Globus pallidus (tissue), 1 donor: ENCODE data around the gene GSG1L.
"Not testable (repeated sequence)": the region's sequence is repeated elsewhere in the genome, so short reads cannot be mapped to it uniquely, and the experiment has no call there.

Experiments
- DNase-seq: peaks from one replicate; pipeline ENCODE4 v3.0.0-alpha.2; 2015; ENCODE audit warnings: low spot score

The GSG1L gene

GRCh38 chr16:27899736-27900135, 163.8 kb downstream of the GSG1L start:
- DNase-seq: no peak

GRCh38 chr16:27894386-27894785, 169.1 kb downstream of the GSG1L start:
- no peak for DNase-seq

GRCh38 chr16:27892879-27893278, 170.6 kb downstream of the GSG1L start:
- DNase-seq: no peak

- DNase-seq: no peak
Measured at GRCh38 chr16:27890866-27891265, 172.6 kb downstream of the GSG1L start.

GRCh38 chr16:27890006-27890405, 173.5 kb downstream of the GSG1L start:
- no peak for DNase-seq

- DNase-seq: no peak
Measured at GRCh38 chr16:27883576-27883975, 179.9 kb downstream of the GSG1L start.

- DNase-seq: no peak
Measured at GRCh38 chr16:27880287-27880686, 183.2 kb downstream of the GSG1L start.

- DNase-seq: no peak
Measured at GRCh38 chr16:27879601-27880247, 183.8 kb downstream of the GSG1L start.

GRCh38 chr16:27872627-27873026, 190.9 kb downstream of the GSG1L start:
- DNase-seq: not testable (repeated sequence)

GRCh38 chr16:27870116-27870798, 193.3 kb downstream of the GSG1L start:
- no peak for DNase-seq

- no peak for DNase-seq
Measured at GRCh38 chr16:27869411-27869810, 194.1 kb downstream of the GSG1L start.

GRCh38 chr16:27868180-27868579, 195.3 kb downstream of the GSG1L start:
- DNase-seq: no peak

- peak; percentile 47 for DNase-seq
Measured at GRCh38 chr16:27867122-27868110, 196.1 kb downstream of the GSG1L start.

- no peak for DNase-seq
Measured at GRCh38 chr16:27863377-27863776, 200.1 kb downstream of the GSG1L start.

- DNase-seq: no peak
Measured at GRCh38 chr16:27862953-27863352, 200.6 kb downstream of the GSG1L start.

- no peak for DNase-seq
Measured at GRCh38 chr16:27860091-27860490, 203.4 kb downstream of the GSG1L start.

GRCh38 chr16:27859020-27859419, 204.5 kb downstream of the GSG1L start:
- no peak for DNase-seq

GRCh38 chr16:27853651-27854050, 209.9 kb downstream of the GSG1L start:
- no peak for DNase-seq

GRCh38 chr16:27853101-27853500, 210.4 kb downstream of the GSG1L start:
- DNase-seq: no peak

- no peak for DNase-seq
Measured at GRCh38 chr16:27852681-27853080, 210.8 kb downstream of the GSG1L start.

GRCh38 chr16:27852116-27852515, 211.4 kb downstream of the GSG1L start:
- no peak for DNase-seq

- DNase-seq: no peak
Measured at GRCh38 chr16:27851586-27851985, 211.9 kb downstream of the GSG1L start.

- DNase-seq: no peak
Measured at GRCh38 chr16:27849621-27850020, 213.9 kb downstream of the GSG1L start.
